Chondrocyte (in vitro differentiated cells): Measurements from ENCODE around the gene GAA. TPM values are rescaled to one million over a fixed set of nuclear protein-coding genes. Genes with fewer than 3 reads are reported as not detected.

ENCODE experiments used
- DNase-seq: peaks from one replicate; pipeline ENCODE4 v3.0.0; 2021; ENCODE audit warnings: mixed read lengths, low spot score
- H3K27ac Mint-ChIP-seq: one replicate; pipeline ENCODE4 v1.8.0; 2021; ENCODE audit warnings: mild to moderate bottlenecking, moderate library complexity, mixed read lengths; ENCODE audit not compliant: unreplicated experiment
- H3K27me3 Mint-ChIP-seq: 2 replicates; pipeline ENCODE4 v1.8.0; 2021; ENCODE audit warnings: low read depth, mixed read lengths
- H3K36me3 Mint-ChIP-seq: 2 replicates; pipeline ENCODE4 v1.8.0; 2021; ENCODE audit warnings: low read depth, mixed read lengths
- H3K4me1 Mint-ChIP-seq: 2 replicates; pipeline ENCODE4 v1.8.0; 2021; ENCODE audit warnings: low read depth, mild to moderate bottlenecking, mixed read lengths
- H3K4me3 Mint-ChIP-seq: one replicate; pipeline ENCODE4 v1.8.0; 2021; ENCODE audit warnings: mild to moderate bottlenecking, moderate library complexity, mixed read lengths; ENCODE audit not compliant: unreplicated experiment
- H3K9me3 Mint-ChIP-seq: 2 replicates; pipeline ENCODE4 v1.8.0; 2021; ENCODE audit warnings: low read depth, mixed read lengths
- CTCF ChIP-seq: fragments of 200-600 bp; sonication (generic); IDR thresholded peaks from 2 replicates; pipeline ENCODE4 v1.5.0; 2021; ENCODE audit warnings: antibody characterized with exemption, mild to moderate bottlenecking, moderate library complexity
- long read RNA-seq: library from polyadenylated mRNA; stranded (forward); transcript quantifications from one replicate; pipeline ENCODE4 v2.0.0, GENCODE V29; 2021
- total RNA-seq: library from RNA; stranded (reverse); gene quantifications from 3 replicates; pipeline ENCODE4 v1.2.1, GENCODE V29; 2021

The GAA gene
- 42.3 to 59.8 TPM (median 45.7 TPM) in 3 replicates for total RNA-seq
- long read RNA-seq, transcript GAA-202 (21 exons, 3,549 nt): major isoform, 25 of 180 reads
- long read RNA-seq, transcript GAA-201 (20 exons, 3,626 nt): minor isoform, 22 of 180 reads
- long read RNA-seq, partial matches to known transcripts: 23 of 180 reads
- long read RNA-seq, other reads (novel, unspliced or antisense): 110 of 180 reads

GRCh38 chr17:80101011-80101945, at the start of gene GAA:
TSS of gene GAA (plus strand) at chr17:80101581. CDS start at chr17:80104587, 3,006 bp downstream.
- Mint-ChIP-seq H3K27me3 (no peaks in the 10 kb centered on the region), H3K4me3 (peak within 1 kb of the TSS; percentile 89), H3K9me3 (no peaks in the 10 kb centered on the region), H3K4me1 (peaks cover 14% of the 10 kb centered on the region), H3K36me3 (no peaks in the 10 kb centered on the region), H3K27ac (peak within 1 kb of the TSS; percentile 90)
- TF ChIP-seq CTCF: peak; percentile 94
- no peak for DNase-seq

- no peaks in the 10 kb centered on the region for H3K9me3 Mint-ChIP-seq
- H3K27me3 Mint-ChIP-seq: no peaks in the 10 kb centered on the region
- no peak for TF ChIP-seq CTCF
- H3K36me3 Mint-ChIP-seq: peaks cover 9% of the 10 kb centered on the region
- DNase-seq: no peak
- H3K4me3 Mint-ChIP-seq: no peak overlapping the region
- H3K4me1 Mint-ChIP-seq: peaks cover 5% of the 10 kb centered on the region
- H3K27ac Mint-ChIP-seq: no peak overlapping the region
These were observed 49.7 kb upstream of the GAA start for GRCh38 chr17:80051681-80052080.

- H3K4me1 Mint-ChIP-seq: peaks cover 5% of the 10 kb centered on the region
- no peaks in the 10 kb centered on the region for H3K27me3 Mint-ChIP-seq
- no peak for TF ChIP-seq CTCF
- no peak for DNase-seq
- no peaks in the 10 kb centered on the region for H3K9me3 Mint-ChIP-seq
- H3K36me3 Mint-ChIP-seq: peaks cover 9% of the 10 kb centered on the region
- H3K27ac Mint-ChIP-seq: no peak overlapping the region
- no peak overlapping the region for H3K4me3 Mint-ChIP-seq
These were observed 48.3 kb upstream of the GAA start for GRCh38 chr17:80053102-80053501.

- Mint-ChIP-seq H3K27ac (no peak overlapping the region), H3K4me1 (peaks cover 15% of the 10 kb centered on the region), H3K27me3 (no peaks in the 10 kb centered on the region), H3K36me3 (peaks cover 10% of the 10 kb centered on the region), H3K4me3 (no peak overlapping the region), H3K9me3 (no peaks in the 10 kb centered on the region)
- DNase-seq: no peak
- no peak for TF ChIP-seq CTCF
These were observed 45.8 kb upstream of the GAA start for GRCh38 chr17:80055597-80055996.

- Mint-ChIP-seq H3K27ac (no peak overlapping the region), H3K27me3 (no peaks in the 10 kb centered on the region), H3K36me3 (peaks cover 1% of the 10 kb centered on the region), H3K4me1 (peaks cover 21% of the 10 kb centered on the region), H3K9me3 (no peaks in the 10 kb centered on the region), H3K4me3 (no peak overlapping the region)
- DNase-seq: no peak
- TF ChIP-seq CTCF: no peak
These were observed 42.9 kb upstream of the GAA start for GRCh38 chr17:80058311-80058955.
